G401 (cell line): ENCODE data around the gene FOXP2. TPM values are rescaled to one million over a fixed set of nuclear protein-coding genes. Genes with fewer than 3 reads are reported as not detected.
"Not testable (repeated sequence)": the region's sequence is repeated elsewhere in the genome, so short reads cannot be mapped to it uniquely, and the experiment has no call there.

Experiments used
- DNase-seq: peaks from one replicate; pipeline ENCODE4 v3.0.0-alpha.2; 2015; ENCODE audit warnings: low spot score
- in situ Hi-C: cut with HindIII; loops from 2 replicates; pipeline ENCODE4 v1.10.0; 2016; ENCODE audit warnings: low sequenced_read_pairs, mixed read lengths
- total RNA-seq: library from RNA; depleted of rRNA; stranded (reverse); fragments of >200 nt; shearing (Covaris generic); gene quantifications from 2 replicates; pipeline ENCODE4 v1.2.3, GENCODE V29; 2014

FOXP2 gene
- total RNA-seq, 1 experiment from 2014 or later: not detected

- DNase-seq: no peak
- in situ Hi-C loops: no loop called here
Observed at GRCh38 chr7:114418117-114418516, 3.5 kb downstream of the FOXP2 start.

- in situ Hi-C loops: no loop called here
- no peak for DNase-seq
Observed at GRCh38 chr7:114419441-114420272, 5.0 kb downstream of the FOXP2 start.

- in situ Hi-C loops: no loop called here
- no peak for DNase-seq
Observed at GRCh38 chr7:114422507-114423501, 8.2 kb downstream of the FOXP2 start.

GRCh38 chr7:114426382-114426781 is 11.8 kb downstream of the FOXP2 start:
- DNase-seq: no peak
- in situ Hi-C loops: no loop called here

GRCh38 chr7:114426824-114427223 is 12.2 kb downstream of the FOXP2 start:
- in situ Hi-C loops: no loop called here
- no peak for DNase-seq

GRCh38 chr7:114428211-114428610 is 13.6 kb downstream of the FOXP2 start:
- in situ Hi-C loops: no loop called here
- no peak for DNase-seq

- in situ Hi-C loops: no loop called here
- no peak for DNase-seq
Observed at GRCh38 chr7:114431189-114431588, 16.6 kb downstream of the FOXP2 start.

- no peak for DNase-seq
- in situ Hi-C loops: no loop called here
Observed at GRCh38 chr7:114432061-114432460, 17.4 kb downstream of the FOXP2 start.

GRCh38 chr7:114432703-114433102 is 18.1 kb downstream of the FOXP2 start:
- in situ Hi-C loops: no loop called here
- no peak for DNase-seq

GRCh38 chr7:114439581-114439980 is 25.0 kb downstream of the FOXP2 start:
- in situ Hi-C loops: no loop called here
- no peak for DNase-seq

- DNase-seq, in situ Hi-C loops: not testable (repeated sequence)
Observed at GRCh38 chr7:114440927-114441326, 26.3 kb downstream of the FOXP2 start.

GRCh38 chr7:114444196-114444595 is 29.6 kb downstream of the FOXP2 start:
- in situ Hi-C loops: no loop called here
- DNase-seq: no peak

- in situ Hi-C loops: no loop called here
Observed at GRCh38 chr7:114450431-114450830, 35.8 kb downstream of the FOXP2 start.

GRCh38 chr7:114459574-114459973 is 45.0 kb downstream of the FOXP2 start:
- no peak for DNase-seq
- in situ Hi-C loops: no loop called here

More at GRCh38 chr7:114450431-114450830, 35.8 kb downstream of the FOXP2 start:
- no peak for DNase-seq

GRCh38 chr7:114460021-114460420 is 45.4 kb downstream of the FOXP2 start:
- no peak for DNase-seq
- in situ Hi-C loops: no loop called here

- in situ Hi-C loops: no loop called here
- no peak for DNase-seq
Observed at GRCh38 chr7:114466917-114467316, 52.3 kb downstream of the FOXP2 start.

GRCh38 chr7:114468844-114469243 is 54.2 kb downstream of the FOXP2 start:
- in situ Hi-C loops: no loop called here

GRCh38 chr7:114472896-114473512 is 58.4 kb downstream of the FOXP2 start:
- DNase-seq: no peak
- in situ Hi-C loops: no loop called here

More at GRCh38 chr7:114468844-114469243, 54.2 kb downstream of the FOXP2 start:
- DNase-seq: no peak

GRCh38 chr7:114478384-114478783 is 63.8 kb downstream of the FOXP2 start:
- in situ Hi-C loops: no loop called here

More at GRCh38 chr7:114478384-114478783, 63.8 kb downstream of the FOXP2 start:
- no peak for DNase-seq
